ENCODE data around the gene GNB5. TPM values are rescaled to one million over a fixed set of nuclear protein-coding genes. Genes with fewer than 3 reads are reported as not detected.

GNB5 gene
- total RNA-seq, 1 experiment from 2014 or later, result 58.7 TPM

DNA sequence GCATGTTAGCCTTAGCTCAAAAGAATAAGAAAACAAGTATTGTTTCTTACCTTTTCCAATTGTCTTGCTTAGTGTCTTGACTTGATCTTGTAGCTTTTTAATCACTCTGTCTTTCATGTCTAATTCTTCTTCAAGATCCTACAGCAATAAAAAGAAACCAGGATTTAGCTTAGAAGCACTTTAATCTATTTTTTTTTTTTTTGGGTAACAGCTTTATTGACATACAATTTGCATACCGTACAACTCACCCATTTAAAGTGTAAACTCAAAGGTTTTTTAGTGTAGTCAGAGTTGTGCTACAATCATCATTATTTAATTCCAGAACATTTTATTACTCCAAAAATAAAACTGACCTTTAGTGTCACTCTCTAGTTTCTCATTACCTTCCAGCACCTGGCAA lies 23.4 kb upstream of the GNB5 start:
- DNase-seq (ENCODE audit: low read depth, low spot score) (no peak), ATAC-seq (no peak)
- POLR2A ChIA-PET, result interaction anchor here (0.6 kb wide), 1 partner anchor 285 kb away, joined by 3 read pairs; no protein-coding TSS in a partner anchor
- CTCF ChIA-PET, result interaction anchor here (0.7 kb wide), 1 partner anchor 13 kb away, joined by 3 read pairs; no protein-coding TSS in a partner anchor
- Histone ChIP-seq H3K9me3 (ENCODE audit: control insufficient read depth, insufficient read depth, low read depth, low read length) (no peaks in the 10 kb centered on the region), H3K27me3 (ENCODE audit: control insufficient read depth, insufficient read depth, low read length) (no peaks in the 10 kb centered on the region), H3K36me3 (ENCODE audit: control insufficient read depth, insufficient read depth, low read length) (peaks cover 4% of the 10 kb centered on the region; the same call in 1 of the 2 replicates), H3K4me1 (ENCODE audit: control insufficient read depth, insufficient read depth, low read length) (no peaks in the 10 kb centered on the region), H3K27ac (ENCODE audit: low read length) (no peak overlapping the region), H3K4me3 (ENCODE audit: low read depth in 2 of 2, low read length in 2 of 2) (no peak overlapping the region)
- TF ChIP-seq, protein P1, sequence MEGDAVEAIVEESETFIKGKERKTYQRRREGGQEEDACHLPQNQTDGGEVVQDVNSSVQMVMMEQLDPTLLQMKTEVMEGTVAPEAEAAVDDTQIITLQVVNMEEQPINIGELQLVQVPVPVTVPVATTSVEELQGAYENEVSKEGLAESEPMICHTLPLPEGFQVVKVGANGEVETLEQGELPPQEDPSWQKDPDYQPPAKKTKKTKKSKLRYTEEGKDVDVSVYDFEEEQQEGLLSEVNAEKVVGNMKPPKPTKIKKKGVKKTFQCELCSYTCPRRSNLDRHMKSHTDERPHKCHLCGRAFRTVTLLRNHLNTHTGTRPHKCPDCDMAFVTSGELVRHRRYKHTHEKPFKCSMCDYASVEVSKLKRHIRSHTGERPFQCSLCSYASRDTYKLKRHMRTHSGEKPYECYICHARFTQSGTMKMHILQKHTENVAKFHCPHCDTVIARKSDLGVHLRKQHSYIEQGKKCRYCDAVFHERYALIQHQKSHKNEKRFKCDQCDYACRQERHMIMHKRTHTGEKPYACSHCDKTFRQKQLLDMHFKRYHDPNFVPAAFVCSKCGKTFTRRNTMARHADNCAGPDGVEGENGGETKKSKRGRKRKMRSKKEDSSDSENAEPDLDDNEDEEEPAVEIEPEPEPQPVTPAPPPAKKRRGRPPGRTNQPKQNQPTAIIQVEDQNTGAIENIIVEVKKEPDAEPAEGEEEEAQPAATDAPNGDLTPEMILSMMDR (IDR thresholded peaks at IDR 0.05), result no peak
- TF ChIP-seq, protein P2, sequence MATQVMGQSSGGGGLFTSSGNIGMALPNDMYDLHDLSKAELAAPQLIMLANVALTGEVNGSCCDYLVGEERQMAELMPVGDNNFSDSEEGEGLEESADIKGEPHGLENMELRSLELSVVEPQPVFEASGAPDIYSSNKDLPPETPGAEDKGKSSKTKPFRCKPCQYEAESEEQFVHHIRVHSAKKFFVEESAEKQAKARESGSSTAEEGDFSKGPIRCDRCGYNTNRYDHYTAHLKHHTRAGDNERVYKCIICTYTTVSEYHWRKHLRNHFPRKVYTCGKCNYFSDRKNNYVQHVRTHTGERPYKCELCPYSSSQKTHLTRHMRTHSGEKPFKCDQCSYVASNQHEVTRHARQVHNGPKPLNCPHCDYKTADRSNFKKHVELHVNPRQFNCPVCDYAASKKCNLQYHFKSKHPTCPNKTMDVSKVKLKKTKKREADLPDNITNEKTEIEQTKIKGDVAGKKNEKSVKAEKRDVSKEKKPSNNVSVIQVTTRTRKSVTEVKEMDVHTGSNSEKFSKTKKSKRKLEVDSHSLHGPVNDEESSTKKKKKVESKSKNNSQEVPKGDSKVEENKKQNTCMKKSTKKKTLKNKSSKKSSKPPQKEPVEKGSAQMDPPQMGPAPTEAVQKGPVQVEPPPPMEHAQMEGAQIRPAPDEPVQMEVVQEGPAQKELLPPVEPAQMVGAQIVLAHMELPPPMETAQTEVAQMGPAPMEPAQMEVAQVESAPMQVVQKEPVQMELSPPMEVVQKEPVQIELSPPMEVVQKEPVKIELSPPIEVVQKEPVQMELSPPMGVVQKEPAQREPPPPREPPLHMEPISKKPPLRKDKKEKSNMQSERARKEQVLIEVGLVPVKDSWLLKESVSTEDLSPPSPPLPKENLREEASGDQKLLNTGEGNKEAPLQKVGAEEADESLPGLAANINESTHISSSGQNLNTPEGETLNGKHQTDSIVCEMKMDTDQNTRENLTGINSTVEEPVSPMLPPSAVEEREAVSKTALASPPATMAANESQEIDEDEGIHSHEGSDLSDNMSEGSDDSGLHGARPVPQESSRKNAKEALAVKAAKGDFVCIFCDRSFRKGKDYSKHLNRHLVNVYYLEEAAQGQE (IDR thresholded peaks at IDR 0.05; ENCODE audit: insufficient read depth in 1 of 2, low read depth in 2 of 2, low read length in 1 of 2), result no peak
- TF ChIP-seq SIN3A (IDR thresholded peaks at IDR 0.05; ENCODE audit: borderline replicate concordance, insufficient read depth, low read depth, low read length), result no peak
- TF ChIP-seq POLR2AphosphoS5 (IDR thresholded peaks at IDR 0.05; ENCODE audit: low read depth, low read length), result no peak
- no peak for TF ChIP-seq TCF7L2 (IDR thresholded peaks at IDR 0.05; ENCODE audit: low read depth, low read length)
- no TSS peak for BruUV-seq (replicated peaks)
- in situ Hi-C loops (cut with HindIII; ENCODE audit: low pct_unique_long_range_greater_than_20kb, low sequenced_read_pairs), result no loop called here
- intact Hi-C loops (cut with micrococcal nuclease; ENCODE audit: unreplicated experiment), result no loop called here

DNA sequence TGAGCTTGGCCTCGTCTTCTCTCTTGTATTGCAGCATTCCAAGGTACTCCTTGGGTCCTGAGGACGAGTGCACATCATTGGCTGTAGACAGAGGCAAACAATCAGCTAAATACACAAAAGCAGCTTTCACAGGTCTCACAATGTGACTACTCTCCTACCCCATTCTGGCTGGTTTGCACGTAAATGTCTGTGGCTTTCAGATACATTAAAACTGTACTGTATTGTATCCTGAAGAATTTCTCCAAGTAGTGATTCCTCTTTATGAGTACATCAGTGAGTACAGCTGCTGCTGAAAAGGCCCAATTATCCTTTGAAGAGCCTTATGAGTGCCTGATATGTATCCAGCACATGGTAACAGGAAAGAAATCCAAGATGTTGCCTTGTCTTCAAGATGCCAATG lies 22.0 kb upstream of the GNB5 start:
- DNase-seq (ENCODE audit: low read depth, low spot score) (no peak), ATAC-seq (no peak)
- Histone ChIP-seq H3K27ac (ENCODE audit: low read length) (no peak overlapping the region), H3K36me3 (ENCODE audit: control insufficient read depth, insufficient read depth, low read length) (peaks cover 4% of the 10 kb centered on the region), H3K27me3 (ENCODE audit: control insufficient read depth, insufficient read depth, low read length) (no peaks in the 10 kb centered on the region), H3K4me1 (ENCODE audit: control insufficient read depth, insufficient read depth, low read length) (no peaks in the 10 kb centered on the region), H3K9me3 (ENCODE audit: control insufficient read depth, insufficient read depth, low read depth, low read length) (no peaks in the 10 kb centered on the region), H3K4me3 (ENCODE audit: low read depth in 2 of 2, low read length in 2 of 2) (no peak overlapping the region)
- TF ChIP-seq SIN3A (IDR thresholded peaks at IDR 0.05; ENCODE audit: borderline replicate concordance, insufficient read depth, low read depth, low read length), result no peak
- TF ChIP-seq, protein P2 (IDR thresholded peaks at IDR 0.05; ENCODE audit: insufficient read depth in 1 of 2, low read depth in 2 of 2, low read length in 1 of 2), result no peak
- no peak for TF ChIP-seq TCF7L2 (IDR thresholded peaks at IDR 0.05; ENCODE audit: low read depth, low read length)
- TF ChIP-seq POLR2AphosphoS5 (IDR thresholded peaks at IDR 0.05; ENCODE audit: low read depth, low read length), result no peak
- TF ChIP-seq, protein P1 (IDR thresholded peaks at IDR 0.05), result no peak
- no TSS peak for BruUV-seq (replicated peaks)
- intact Hi-C loops (cut with micrococcal nuclease; ENCODE audit: unreplicated experiment), result no loop called here
- POLR2A ChIA-PET, result no interaction called here
- CTCF ChIA-PET, result no interaction called here
- in situ Hi-C loops (cut with HindIII; ENCODE audit: low pct_unique_long_range_greater_than_20kb, low sequenced_read_pairs), result no loop called here

Measured in Panc1 (cell line).